Motor neuron (in vitro differentiated cells): ENCODE results near the gene S100A2. TPM values are rescaled to one million over a fixed set of nuclear protein-coding genes. Genes with fewer than 3 reads are reported as not detected.
A peak's percentile ranks its signal among the peaks of the same experiment; 100 is the strongest.
"Not testable (repeated sequence)": the region's sequence is repeated elsewhere in the genome, so short reads cannot be mapped to it uniquely, and the experiment has no call there.

Source experiments
- ATAC-seq, 8 experiments: fragments of 200-7000 bp; cut with Tn5 transposase; replicated peaks in 6 of 8; 2 replicates each; pipeline ENCODE4 v1.8.0; 2021; ENCODE audit warnings: mild to moderate bottlenecking in 8 of 8, moderate library complexity in 8 of 8
- H3K27ac ChIP-seq, 2 donors: fragments of 250-450 bp; sonication (Bioruptor Pico); 2 replicates each; pipeline ENCODE4 v1.9.0; 2021; ENCODE audit warnings: antibody characterized with exemption in 2 of 2, mild to moderate bottlenecking in 2 of 2, moderate library complexity in 1 of 2
- H3K4me1 ChIP-seq, 2 donors: fragments of 250-450 bp; sonication (Bioruptor Pico); replicated peaks in 1 of 2; 2 replicates each; pipeline ENCODE4 v1.6.1; 2021; ENCODE audit warnings: antibody characterized with exemption in 2 of 2, mild to moderate bottlenecking in 2 of 2, moderate library complexity in 1 of 2
- H3K4me3 ChIP-seq, 5 donors: fragments of 250-450 bp; sonication (Bioruptor Pico); 2 replicates each; pipeline ENCODE4 v1.9.0; 2021; ENCODE audit warnings: antibody characterized with exemption in 5 of 5, mild to moderate bottlenecking in 5 of 5, moderate library complexity in 4 of 5
- WGBS, 10 experiments: fragments of 450-650 bp; shearing (Covaris generic); methylation state at CpG; one replicate each; pipeline ENCODE4 v1.0.0; 2022; 5-methylcytosine and 5-hydroxymethylcytosine counted together
- in situ Hi-C, 9 experiments: fragments of 400-800 bp; cut with MboI; loops; one replicate each; pipeline ENCODE4 v1.15.0; 2021; ENCODE audit warnings: low sequenced_read_pairs in 9 of 9, low pct_unique_long_range_greater_than_20kb in 2 of 9; ENCODE audit not compliant: unreplicated experiment in 9 of 9
- total RNA-seq, 8 experiments: library from RNA; unstranded; fragments of 300-600 nt; gene quantifications; 2 replicates each; pipeline versions ENCODE4 v1.2.3 to v1.2.4, GENCODE V29; 2022

S100A2 gene
- total RNA-seq, 8 experiments from 2014 or later = 0.23 to 4.5 (median 1.5) TPM; not detected in 2

GRCh38 chr1:153586347-153586746, 20.7 kb upstream of the S100A2 start:
- no peak for ATAC-seq
- Histone ChIP-seq H3K4me3 (no peak overlapping the region), H3K4me1 (peaks cover 0 to 4% of the 10 kb centered on the region in 2 donors), H3K27ac (no peak overlapping the region)
- in situ Hi-C loops = no loop called here
- 0 to 71% (median 44%) methylated on average over 1 of the region's 1 CpG; no CpG with 5 or more reads in 1 of the 10 experiments for WGBS, 10 experiments

GRCh38 chr1:153585006-153585405, 19.4 kb upstream of the S100A2 start:
- H3K27ac ChIP-seq = no peak overlapping the region
- no peak for ATAC-seq
- WGBS, 10 experiments = 60 to 100% (median 92%) methylated on average over 1 of the region's 1 CpG; no CpG with 5 or more reads in 3 of the 10 experiments
- no peak overlapping the region for H3K4me3 ChIP-seq
- H3K4me1 ChIP-seq = peaks cover 0 to 4% of the 10 kb centered on the region in 2 donors
- in situ Hi-C loops = no loop called here

GRCh38 chr1:153583976-153584375, 18.3 kb upstream of the S100A2 start:
- ATAC-seq = no peak
- in situ Hi-C loops = no loop called here
- H3K27ac ChIP-seq = no peak overlapping the region
- WGBS, 10 experiments = 7 to 96% (median 78%) methylated on average over 2 of the region's 2 CpGs; no CpG with 5 or more reads in 2 of the 10 experiments
- no peak overlapping the region for H3K4me3 ChIP-seq
- H3K4me1 ChIP-seq = peaks cover 0 to 4% of the 10 kb centered on the region in 2 donors

GRCh38 chr1:153583514-153583913, 17.9 kb upstream of the S100A2 start:
- ATAC-seq, H3K4me3 ChIP-seq, in situ Hi-C loops, H3K4me1 ChIP-seq, H3K27ac ChIP-seq: not testable (repeated sequence)
- 29 to 100% (median 76%) methylated on average over 1 to 2 of the region's 3 CpGs for WGBS, 10 experiments

- H3K4me1 ChIP-seq, ATAC-seq, in situ Hi-C loops, H3K4me3 ChIP-seq, H3K27ac ChIP-seq: not testable (repeated sequence)
- WGBS, 10 experiments = no CpG with 5 or more reads among the region's 34 CpGs
Observed at GRCh38 chr1:153582836-153583235, 17.2 kb upstream of the S100A2 start.

GRCh38 chr1:153578936-153579335, 13.3 kb upstream of the S100A2 start:
- H3K4me3 ChIP-seq = no peak overlapping the region
- no peak overlapping the region for H3K27ac ChIP-seq
- H3K4me1 ChIP-seq = peaks cover 4 to 9% of the 10 kb centered on the region in 2 donors
- in situ Hi-C loops = no loop called here
- WGBS, 10 experiments = 14 to 89% (median 75%) methylated on average over 1 to 3 of the region's 3 CpGs; no CpG with 5 or more reads in 2 of the 10 experiments
- ATAC-seq = no peak

GRCh38 chr1:153578490-153578889, 12.8 kb upstream of the S100A2 start:
- peak in 4 of 8 experiments; percentile 26 to 49 (median 40) for ATAC-seq
- Histone ChIP-seq H3K4me1 (peaks cover under 1 to 9% of the 10 kb centered on the region in 2 donors), H3K27ac (no peak overlapping the region), H3K4me3 (no peak overlapping the region)
- in situ Hi-C loops = no loop called here

GRCh38 chr1:153577624-153578051, 12.0 kb upstream of the S100A2 start:
- 47 to 100% (median 79%) methylated on average over 1 to 8 of the region's 9 CpGs; no CpG with 5 or more reads in 6 of the 10 experiments for WGBS, 10 experiments
- in situ Hi-C loops = no loop called here
- no peak overlapping the region for H3K27ac ChIP-seq
- ATAC-seq = peak in 2 of 8 experiments; percentile 28 to 66
- peaks cover 0 to 9% of the 10 kb centered on the region in 2 donors for H3K4me1 ChIP-seq
- H3K4me3 ChIP-seq = no peak overlapping the region

GRCh38 chr1:153577138-153577537, 11.5 kb upstream of the S100A2 start:
- Histone ChIP-seq H3K4me1 (peaks cover 0 to 9% of the 10 kb centered on the region in 2 donors), H3K27ac (no peak overlapping the region), H3K4me3 (no peak overlapping the region)
- 64 to 100% (median 82%) methylated on average over 1 to 4 of the region's 4 CpGs; no CpG with 5 or more reads in 3 of the 10 experiments for WGBS, 10 experiments
- in situ Hi-C loops = no loop called here
- ATAC-seq = no peak

- in situ Hi-C loops = not testable (repeated sequence)
Observed at GRCh38 chr1:153575497-153575896, 9.9 kb upstream of the S100A2 start.

GRCh38 chr1:153575081-153575491, 9.4 kb upstream of the S100A2 start:
- H3K4me1 ChIP-seq, ATAC-seq, H3K27ac ChIP-seq, in situ Hi-C loops, H3K4me3 ChIP-seq: not testable (repeated sequence)
- 80 to 100% methylated on average over 1 to 2 of the region's 35 CpGs; no CpG with 5 or more reads in 8 of the 10 experiments for WGBS, 10 experiments

More at GRCh38 chr1:153575497-153575896, 9.9 kb upstream of the S100A2 start:
- not testable (repeated sequence) for H3K27ac ChIP-seq, H3K4me1 ChIP-seq, H3K4me3 ChIP-seq, ATAC-seq
- 95 to 100% (median 100%) methylated on average over 1 to 7 of the region's 10 CpGs; no CpG with 5 or more reads in 7 of the 10 experiments for WGBS, 10 experiments

- WGBS, 10 experiments = 89 to 100% (median 96%) methylated on average over 1 to 3 of the region's 3 CpGs; no CpG with 5 or more reads in 3 of the 10 experiments
Observed at GRCh38 chr1:153573351-153573750, 7.7 kb upstream of the S100A2 start.

GRCh38 chr1:153572569-153573015, 6.9 kb upstream of the S100A2 start:
- WGBS, 10 experiments = 0 to 50% (median 33%) methylated on average over 1 to 3 of the region's 3 CpGs; no CpG with 5 or more reads in 5 of the 10 experiments
- no peak overlapping the region for H3K4me3 ChIP-seq
- ATAC-seq = peak; percentile 53 to 85 (median 78)

More at GRCh38 chr1:153573351-153573750, 7.7 kb upstream of the S100A2 start:
- Histone ChIP-seq H3K4me3 (no peak overlapping the region), H3K27ac (no peak overlapping the region), H3K4me1 (peaks cover 2 to 8% of the 10 kb centered on the region in 2 donors)
- in situ Hi-C loops = no loop called here
- no peak for ATAC-seq

GRCh38 chr1:153571706-153572105, 6.1 kb upstream of the S100A2 start:
- 78 to 100% (median 87%) methylated on average over 1 to 7 of the region's 7 CpGs; no CpG with 5 or more reads in 1 of the 10 experiments for WGBS, 10 experiments
- peaks cover 6 to 13% of the 10 kb centered on the region in 2 donors for H3K4me1 ChIP-seq
- H3K27ac ChIP-seq = no peak overlapping the region
- H3K4me3 ChIP-seq = no peak overlapping the region
- ATAC-seq = no peak
- in situ Hi-C loops = no loop called here

More at GRCh38 chr1:153572569-153573015, 6.9 kb upstream of the S100A2 start:
- no peak overlapping the region for H3K27ac ChIP-seq
- H3K4me1 ChIP-seq = peaks cover 2 to 11% of the 10 kb centered on the region in 2 donors
- in situ Hi-C loops = no loop called here
